Chondrocyte (in vitro differentiated cells): Measurements from ENCODE around the gene NDUFS6. TPM values are rescaled to one million over a fixed set of nuclear protein-coding genes. Genes with fewer than 3 reads are reported as not detected.

Experiments used
- DNase-seq: peaks from one replicate; pipeline ENCODE4 v3.0.0; 2021; ENCODE audit warnings: mixed read lengths, low spot score
- H3K27ac Mint-ChIP-seq: one replicate; pipeline ENCODE4 v1.8.0; 2021; ENCODE audit warnings: mild to moderate bottlenecking, moderate library complexity, mixed read lengths; ENCODE audit not compliant: unreplicated experiment
- H3K27me3 Mint-ChIP-seq: 2 replicates; pipeline ENCODE4 v1.8.0; 2021; ENCODE audit warnings: low read depth, mixed read lengths
- H3K36me3 Mint-ChIP-seq: 2 replicates; pipeline ENCODE4 v1.8.0; 2021; ENCODE audit warnings: low read depth, mixed read lengths
- H3K4me1 Mint-ChIP-seq: 2 replicates; pipeline ENCODE4 v1.8.0; 2021; ENCODE audit warnings: low read depth, mild to moderate bottlenecking, mixed read lengths
- H3K4me3 Mint-ChIP-seq: one replicate; pipeline ENCODE4 v1.8.0; 2021; ENCODE audit warnings: mild to moderate bottlenecking, moderate library complexity, mixed read lengths; ENCODE audit not compliant: unreplicated experiment
- H3K9me3 Mint-ChIP-seq: 2 replicates; pipeline ENCODE4 v1.8.0; 2021; ENCODE audit warnings: low read depth, mixed read lengths
- CTCF ChIP-seq: fragments of 200-600 bp; sonication (generic); IDR thresholded peaks from 2 replicates; pipeline ENCODE4 v1.5.0; 2021; ENCODE audit warnings: antibody characterized with exemption, mild to moderate bottlenecking, moderate library complexity
- total RNA-seq: library from RNA; stranded (reverse); gene quantifications from 3 replicates; pipeline ENCODE4 v1.2.1, GENCODE V29; 2021

Gene NDUFS6
- total RNA-seq, 1 donor from 2014 or later = 25.7 TPM

- H3K9me3 Mint-ChIP-seq = no peaks in the 10 kb centered on the region
- TF ChIP-seq CTCF = no peak
- no peak overlapping the region for H3K4me3 Mint-ChIP-seq
- peaks cover 54% of the 10 kb centered on the region for H3K27me3 Mint-ChIP-seq
- H3K36me3 Mint-ChIP-seq = no peaks in the 10 kb centered on the region
- no peaks in the 10 kb centered on the region for H3K4me1 Mint-ChIP-seq
- H3K27ac Mint-ChIP-seq = no peak overlapping the region
- DNase-seq = no peak
Measured at GRCh38 chr5:1865486-1865885, 64.3 kb downstream of the NDUFS6 start.

Other genes with a start within 250 kb of the NDUFS6 start
- gene MRPL36, start 1.6 kb upstream of the NDUFS6 start, total RNA-seq = 37.4 to 50.8 TPM (median 48.3 TPM) in 3 replicates
- not detected in 3 replicates for gene IRX4, start 81.5 kb downstream of the NDUFS6 start, total RNA-seq